Measurements from ENCODE around the gene INO80D.
"Not testable (repeated sequence)": the region's sequence is repeated elsewhere in the genome, so short reads cannot be mapped to it uniquely, and the experiment has no call there.

The INO80D gene

DNA sequence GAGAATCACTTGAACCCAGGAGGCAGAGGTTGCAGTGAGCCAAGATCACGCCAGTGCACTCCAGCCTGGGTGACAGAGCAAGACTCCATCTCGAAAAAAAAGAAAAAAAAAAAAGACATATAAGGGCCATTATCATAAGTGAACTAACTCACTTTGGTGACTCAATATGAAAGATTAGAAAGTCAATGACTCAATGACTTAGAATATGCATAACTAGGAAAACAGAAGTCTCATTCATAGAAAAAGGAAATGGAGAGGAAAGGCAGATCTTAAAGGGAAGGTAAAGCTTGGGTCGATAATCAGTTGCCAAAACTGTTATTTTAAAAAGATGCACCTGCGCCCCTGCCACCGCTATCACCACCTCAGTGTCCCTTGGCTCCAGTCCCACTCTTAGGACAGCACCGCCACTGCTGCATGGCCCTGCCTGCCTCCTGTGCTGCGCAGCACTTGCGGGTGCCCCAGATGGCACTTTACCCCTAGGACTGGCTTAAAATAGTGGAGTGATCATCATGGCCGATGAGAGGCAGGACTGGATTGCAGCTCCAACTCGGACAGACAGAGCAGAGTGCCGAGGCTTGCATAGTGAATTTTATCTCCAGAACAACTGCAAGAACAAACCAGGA, 54.7 kb downstream of the INO80D start:
- no peak for DNase-seq (ENCODE audit: low read depth, low spot score)
- TF ChIP-seq FOXP2 (optimal IDR thresholded peaks at IDR 0.05; ENCODE audit: control extremely low read depth, extremely low read length, insufficient read depth) (no peak), POLR2AphosphoS5 (IDR thresholded peaks at IDR 0.05; ENCODE audit: borderline replicate concordance, low read depth, low read length) (no peak), EZH2 (IDR thresholded peaks at IDR 0.05) (no peak)
- peaks cover 5% of the 10 kb centered on the region; the same call in 1 of the 2 replicates for H3K36me3 ChIP-seq (ENCODE audit: insufficient read depth, low read length)
- H3K9ac ChIP-seq (ENCODE audit: insufficient read length) = no peak overlapping the region
- H3K27ac ChIP-seq = no peak overlapping the region
- peaks cover 4% of the 10 kb centered on the region; the same call in 1 of the 2 replicates for H3K9me3 ChIP-seq (ENCODE audit: low read depth, low read length)
- H3K4me3 ChIP-seq = no peak overlapping the region

DNA sequence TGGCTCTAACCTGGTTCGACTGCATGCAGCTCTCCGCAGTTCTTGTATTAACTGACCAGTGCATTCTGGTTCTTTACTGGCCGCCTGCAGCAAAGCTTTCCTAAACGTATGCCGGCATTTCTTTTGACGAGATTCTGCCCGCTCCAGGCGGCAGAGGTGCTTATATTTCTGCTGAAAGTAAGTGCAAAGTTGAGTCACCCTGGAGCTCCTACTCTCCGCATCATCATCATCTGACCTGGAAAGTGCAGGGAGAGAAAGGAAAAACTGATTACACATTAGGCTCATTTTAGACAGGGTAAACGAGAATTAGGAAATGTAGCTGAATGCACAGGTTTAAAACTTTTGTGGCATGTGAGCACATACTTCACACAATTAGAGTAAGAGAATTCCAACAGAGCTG, 57.9 kb downstream of the INO80D start:
- Histone ChIP-seq H3K27ac (no peak overlapping the region), H3K9ac (ENCODE audit: insufficient read length) (no peak overlapping the region), H3K9me3 (ENCODE audit: low read depth, low read length) (no peaks in the 10 kb centered on the region), H3K36me3 (ENCODE audit: insufficient read depth, low read length) (peaks cover 5% of the 10 kb centered on the region; the same call in 1 of the 2 replicates), H3K4me3 (no peak overlapping the region)
- no peak for DNase-seq (ENCODE audit: low read depth, low spot score)
- TF ChIP-seq FOXP2 (optimal IDR thresholded peaks at IDR 0.05; ENCODE audit: control extremely low read depth, extremely low read length, insufficient read depth) = no peak
- no peak for TF ChIP-seq POLR2AphosphoS5 (IDR thresholded peaks at IDR 0.05; ENCODE audit: borderline replicate concordance, low read depth, low read length)
- no peak for TF ChIP-seq EZH2 (IDR thresholded peaks at IDR 0.05)

DNA sequence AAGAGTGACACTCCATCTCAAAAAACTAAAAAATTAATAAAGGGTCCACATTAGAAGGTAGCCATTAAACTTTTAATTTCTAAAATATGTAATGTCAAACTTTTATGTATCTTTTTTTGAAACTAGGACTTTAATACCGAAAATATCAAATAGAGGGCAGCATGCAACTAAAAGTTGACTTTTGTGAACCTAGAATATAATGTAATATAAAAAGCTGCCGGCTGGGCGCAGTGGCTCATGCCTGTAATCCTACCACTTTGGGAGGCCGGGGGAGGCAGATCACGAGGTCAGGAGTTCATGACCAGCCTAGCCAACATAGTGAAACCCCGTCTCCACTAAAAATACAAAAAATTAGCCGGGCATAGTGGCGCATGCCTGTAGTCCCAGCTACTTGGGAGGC, 62.8 kb downstream of the INO80D start:
- Histone ChIP-seq H3K27ac (no peak overlapping the region), H3K4me3 (no peak overlapping the region), H3K9ac (ENCODE audit: insufficient read length) (no peak overlapping the region), H3K9me3 (ENCODE audit: low read depth, low read length) (no peaks in the 10 kb centered on the region), H3K36me3 (ENCODE audit: insufficient read depth, low read length) (peaks cover 16% of the 10 kb centered on the region; the same call in 1 of the 2 replicates)
- TF ChIP-seq POLR2AphosphoS5 (IDR thresholded peaks at IDR 0.05; ENCODE audit: borderline replicate concordance, low read depth, low read length) = no peak
- no peak for TF ChIP-seq FOXP2 (optimal IDR thresholded peaks at IDR 0.05; ENCODE audit: control extremely low read depth, extremely low read length, insufficient read depth)
- TF ChIP-seq EZH2 (IDR thresholded peaks at IDR 0.05) = no peak
- no peak for DNase-seq (ENCODE audit: low read depth, low spot score)

- no peak overlapping the region for H3K4me3 ChIP-seq
- no peak overlapping the region for H3K27ac ChIP-seq
- DNase-seq (ENCODE audit: low read depth, low spot score) = no peak
- H3K9me3 ChIP-seq (ENCODE audit: low read depth, low read length) = 0 out of 2 replicates have a peak, but pooled peaks cover 2% of the 10 kb centered on the region
- H3K9ac ChIP-seq (ENCODE audit: insufficient read length) = no peak overlapping the region
- TF ChIP-seq EZH2 (IDR thresholded peaks at IDR 0.05) (no peak), POLR2AphosphoS5 (IDR thresholded peaks at IDR 0.05; ENCODE audit: borderline replicate concordance, low read depth, low read length) (no peak), FOXP2 (optimal IDR thresholded peaks at IDR 0.05; ENCODE audit: control extremely low read depth, extremely low read length, insufficient read depth) (no peak)
- H3K36me3 ChIP-seq (ENCODE audit: insufficient read depth, low read length) = peaks cover 33% of the 10 kb centered on the region
These were observed 65.8 kb downstream of the INO80D start for GRCh38 chr2:206020171-206020570.

DNA sequence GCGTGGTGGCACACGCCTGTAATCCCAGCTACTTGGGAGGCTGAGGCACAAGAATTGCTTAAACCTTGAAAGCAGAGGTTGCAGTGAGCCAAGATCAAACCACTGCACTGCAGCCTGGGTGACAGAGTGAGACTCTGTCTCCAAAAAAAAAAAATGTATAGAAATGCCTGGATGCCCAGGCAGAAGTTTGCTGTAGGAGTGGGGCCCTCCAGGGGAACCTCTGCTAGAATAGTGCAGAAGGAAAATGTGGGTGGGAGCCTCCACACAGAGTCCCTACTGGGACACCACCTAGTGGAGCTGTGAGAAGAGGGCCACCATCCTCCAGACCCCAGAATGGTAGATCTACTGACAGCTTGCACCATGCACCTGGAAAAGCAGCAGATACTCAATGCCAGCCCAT, 70.2 kb downstream of the INO80D start:
- H3K9ac ChIP-seq (ENCODE audit: insufficient read length); DNase-seq (ENCODE audit: low read depth, low spot score); H3K9me3 ChIP-seq (ENCODE audit: low read depth, low read length); H3K4me3 ChIP-seq; H3K27ac ChIP-seq: not testable (repeated sequence)
- peaks cover 33% of the 10 kb centered on the region for H3K36me3 ChIP-seq (ENCODE audit: insufficient read depth, low read length)

DNA sequence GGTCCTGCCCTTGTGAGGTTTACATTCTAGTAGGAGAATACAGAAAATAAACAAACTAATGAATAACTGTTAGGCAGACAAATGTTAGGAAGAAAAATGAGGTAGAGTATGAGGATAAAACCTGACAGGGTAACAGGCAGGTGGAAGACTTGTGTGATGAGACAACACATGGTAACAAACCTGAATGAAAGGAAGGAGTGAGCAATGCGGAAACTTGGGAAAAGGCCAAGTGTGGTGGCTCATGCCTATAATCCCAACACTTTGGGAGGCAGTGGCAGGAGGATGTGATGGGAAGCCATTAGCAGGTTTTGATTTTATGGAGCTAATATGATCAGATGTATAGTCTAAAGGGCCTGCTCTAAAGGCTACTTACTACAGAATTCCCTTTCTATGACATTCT, 74.2 kb downstream of the INO80D start:
- no peak for DNase-seq (ENCODE audit: low read depth, low spot score)
- no peak overlapping the region for H3K27ac ChIP-seq
- peaks cover 28% of the 10 kb centered on the region for H3K36me3 ChIP-seq (ENCODE audit: insufficient read depth, low read length)
- no peak overlapping the region for H3K9ac ChIP-seq (ENCODE audit: insufficient read length)
- TF ChIP-seq EZH2 (IDR thresholded peaks at IDR 0.05) = no peak
- no peak for TF ChIP-seq FOXP2 (optimal IDR thresholded peaks at IDR 0.05; ENCODE audit: control extremely low read depth, extremely low read length, insufficient read depth)
- TF ChIP-seq POLR2AphosphoS5 (IDR thresholded peaks at IDR 0.05; ENCODE audit: borderline replicate concordance, low read depth, low read length) = no peak
- 0 out of 2 replicates have a peak, but pooled peaks cover 3% of the 10 kb centered on the region for H3K9me3 ChIP-seq (ENCODE audit: low read depth, low read length)
- H3K4me3 ChIP-seq = no peak overlapping the region

- Histone ChIP-seq H3K27ac (no peak overlapping the region), H3K9ac (ENCODE audit: insufficient read length) (no peak overlapping the region), H3K4me3 (no peak overlapping the region), H3K36me3 (ENCODE audit: insufficient read depth, low read length) (peaks cover 21% of the 10 kb centered on the region), H3K9me3 (ENCODE audit: low read depth, low read length) (0 out of 2 replicates have a peak, but pooled peaks cover 3% of the 10 kb centered on the region)
- no peak for DNase-seq (ENCODE audit: low read depth, low spot score)
- TF ChIP-seq FOXP2 (optimal IDR thresholded peaks at IDR 0.05; ENCODE audit: control extremely low read depth, extremely low read length, insufficient read depth) (no peak), POLR2AphosphoS5 (IDR thresholded peaks at IDR 0.05; ENCODE audit: borderline replicate concordance, low read depth, low read length) (no peak), EZH2 (IDR thresholded peaks at IDR 0.05) (no peak)
These were observed 74.9 kb downstream of the INO80D start for GRCh38 chr2:206011018-206011614.

DNA sequence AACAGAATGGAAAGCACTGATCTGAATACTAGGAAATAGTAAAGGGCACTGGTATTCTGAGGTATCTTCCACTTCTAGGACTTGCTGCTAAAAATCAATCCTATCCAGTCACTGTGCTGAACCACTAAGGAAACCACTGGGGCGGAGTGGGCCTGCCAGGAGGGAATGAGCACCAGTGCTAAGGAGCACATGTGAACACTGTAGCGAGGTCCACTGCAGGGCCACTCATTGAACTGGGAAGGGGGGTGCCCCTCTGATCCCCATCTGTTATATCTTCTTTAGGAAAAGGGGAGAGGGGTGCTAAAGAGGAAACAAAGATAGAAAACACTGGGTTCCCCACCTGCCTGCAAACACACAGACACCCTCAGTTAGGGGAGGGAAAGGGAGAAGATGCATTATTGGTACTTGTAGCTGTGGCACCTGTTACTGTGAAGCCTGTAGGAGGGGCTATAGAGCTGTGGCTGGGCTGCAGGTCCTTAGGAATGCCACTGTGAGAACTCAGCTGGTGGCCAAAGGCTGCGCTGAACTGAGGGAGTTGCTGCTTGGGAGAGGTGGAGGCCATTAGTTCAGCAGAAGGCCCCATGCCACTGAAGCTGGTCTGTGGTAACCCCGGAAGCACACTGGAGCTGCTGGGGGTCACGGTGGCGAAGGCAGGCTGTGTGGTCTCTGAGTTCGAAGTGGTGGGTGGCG, 81.8 kb downstream of the INO80D start:
- Histone ChIP-seq H3K9me3 (ENCODE audit: low read depth, low read length) (no peaks in the 10 kb centered on the region), H3K4me3 (no peak overlapping the region), H3K27ac (no peak overlapping the region), H3K36me3 (ENCODE audit: insufficient read depth, low read length) (peaks cover 34% of the 10 kb centered on the region), H3K9ac (ENCODE audit: insufficient read length) (no peak overlapping the region)
- no peak for TF ChIP-seq POLR2AphosphoS5 (IDR thresholded peaks at IDR 0.05; ENCODE audit: borderline replicate concordance, low read depth, low read length)
- no peak for TF ChIP-seq EZH2 (IDR thresholded peaks at IDR 0.05)
- no peak for TF ChIP-seq FOXP2 (optimal IDR thresholded peaks at IDR 0.05; ENCODE audit: control extremely low read depth, extremely low read length, insufficient read depth)
- no peak for DNase-seq (ENCODE audit: low read depth, low spot score)

Measured in SK-N-MC (cell line).